ENCODE measurements around the gene PAXX.

Gene PAXX

GRCh38 chr9:137038916-137039315 lies 46.7 kb downstream of the PAXX start:
- Histone ChIP-seq H3K27me3 (ENCODE audit: insufficient read depth, poor library complexity, severe bottlenecking) (peaks cover under 1% of the 10 kb centered on the region), H3K27ac (replicated peaks) (no peak overlapping the region), H3K4me3 (replicated peaks; ENCODE audit: insufficient read depth, low read length) (no peak overlapping the region)
- no peak for DNase-seq (ENCODE audit: low read depth in 1 of 2, low spot score in 1 of 2)
- no peak for TF ChIP-seq CTCF (IDR thresholded peaks at IDR 0.05; ENCODE audit: insufficient read depth, low read length)
- TF ChIP-seq POLR2AphosphoS5 (IDR thresholded peaks at IDR 0.05; ENCODE audit: low read depth) = peak; percentile 94

- H3K27me3 ChIP-seq (ENCODE audit: insufficient read depth, poor library complexity, severe bottlenecking) = peaks cover 8% of the 10 kb centered on the region
- H3K4me3 ChIP-seq (replicated peaks; ENCODE audit: insufficient read depth, low read length) = no peak overlapping the region
- DNase-seq (ENCODE audit: low read depth in 1 of 2, low spot score in 1 of 2) = no peak
- no peak overlapping the region for H3K27ac ChIP-seq (replicated peaks)
- TF ChIP-seq SPI1 (IDR thresholded peaks at IDR 0.05; ENCODE audit: borderline replicate concordance, low read depth) = no peak
- no peak for TF ChIP-seq REST (IDR thresholded peaks at IDR 0.05; ENCODE audit: insufficient replicate concordance, low read depth)
- TF ChIP-seq POLR2AphosphoS5 (IDR thresholded peaks at IDR 0.05; ENCODE audit: low read depth) = no peak; the same call in 1 of the 2 replicates
- no peak for TF ChIP-seq GABPA (IDR thresholded peaks at IDR 0.05; ENCODE audit: low read depth)
- no peak for TF ChIP-seq CTCF (IDR thresholded peaks at IDR 0.05; ENCODE audit: insufficient read depth, low read length)
These were observed 47.6 kb downstream of the PAXX start for GRCh38 chr9:137039611-137040366.

- no peak for TF ChIP-seq CTCF (IDR thresholded peaks at IDR 0.05; ENCODE audit: insufficient read depth, low read length)
- no peak for TF ChIP-seq SPI1 (IDR thresholded peaks at IDR 0.05; ENCODE audit: borderline replicate concordance, low read depth)
- Histone ChIP-seq H3K27me3 (ENCODE audit: insufficient read depth, poor library complexity, severe bottlenecking) (peaks cover 14% of the 10 kb centered on the region), H3K27ac (replicated peaks) (no peak overlapping the region), H3K4me3 (replicated peaks; ENCODE audit: insufficient read depth, low read length) (no peak overlapping the region)
- DNase-seq (ENCODE audit: low read depth in 1 of 2, low spot score in 1 of 2) = no peak
These were observed 48.3 kb downstream of the PAXX start for GRCh38 chr9:137040568-137040967.

GRCh38 chr9:137041124-137041523 lies 48.9 kb downstream of the PAXX start:
- no peak for TF ChIP-seq POLR2AphosphoS5 (IDR thresholded peaks at IDR 0.05; ENCODE audit: low read depth)
- no peak for TF ChIP-seq REST (IDR thresholded peaks at IDR 0.05; ENCODE audit: insufficient replicate concordance, low read depth)
- TF ChIP-seq GABPA (IDR thresholded peaks at IDR 0.05; ENCODE audit: low read depth) = no peak
- TF ChIP-seq CTCF (IDR thresholded peaks at IDR 0.05; ENCODE audit: insufficient read depth, low read length) = no peak
- TF ChIP-seq SPI1 (IDR thresholded peaks at IDR 0.05; ENCODE audit: borderline replicate concordance, low read depth) = no peak
- H3K4me3 ChIP-seq (replicated peaks; ENCODE audit: insufficient read depth, low read length) = no peak overlapping the region
- H3K27me3 ChIP-seq (ENCODE audit: insufficient read depth, poor library complexity, severe bottlenecking) = peaks cover 16% of the 10 kb centered on the region

More at GRCh38 chr9:137041124-137041523, 48.9 kb downstream of the PAXX start:
- DNase-seq (ENCODE audit: low read depth in 1 of 2, low spot score in 1 of 2) = no peak
- H3K27ac ChIP-seq (replicated peaks) = no peak overlapping the region

Measured in HL-60 (cell line).